Vagina (tissue), 2 donors: ENCODE data around the gene ADGRA3. TPM values are rescaled to one million over a fixed set of nuclear protein-coding genes. Genes with fewer than 3 reads are reported as not detected.

Experiments
- DNase-seq, 2 donors: peaks; one replicate each; pipeline ENCODE4 v3.0.0-alpha.2; 2017; ENCODE audit errors: extremely low spot score in 2 of 2
- H3K27ac ChIP-seq: fragments of 200-600 bp; sonication (generic); one replicate; pipeline ENCODE4 v1.5.1; 2019
- H3K27me3 ChIP-seq: fragments of 200-600 bp; sonication (generic); one replicate; pipeline ENCODE4 v1.5.1; 2019
- H3K36me3 ChIP-seq, 2 donors: fragments of 200-600 bp; sonication (generic); one replicate each; pipeline ENCODE4 v1.5.1; 2017 to 2019
- H3K4me1 ChIP-seq: fragments of 200-600 bp; sonication (generic); one replicate; pipeline ENCODE4 v1.5.1; 2019
- H3K4me3 ChIP-seq, 2 donors: fragments of 200-600 bp; sonication (generic); 1 replicate in 1 of 2; 2 replicates in 1 of 2; pipeline ENCODE4 v1.5.1; 2016 to 2019
- H3K9me3 ChIP-seq: fragments of 200-600 bp; sonication (generic); one replicate; pipeline ENCODE4 v1.5.1; 2019
- POLR2A ChIP-seq, 2 donors: fragments of 450-650 bp; IDR thresholded peaks; one replicate each; pipeline ENCODE4 v1.6.1; 2017; ENCODE audit warnings: antibody characterized with exemption in 2 of 2, mild to moderate bottlenecking in 2 of 2, moderate library complexity in 2 of 2
- POLR2AphosphoS5 ChIP-seq, 2 donors: sonication (generic); formaldehyde crosslinking; IDR thresholded peaks; one replicate each; pipeline ENCODE4 v1.9.0; 2017; ENCODE audit warnings: antibody characterized with exemption in 2 of 2, mild to moderate bottlenecking in 2 of 2, low read depth in 1 of 2; ENCODE audit not compliant: insufficient read depth in 1 of 2
- intact Hi-C: fragments of 100-400 bp; cut with DNase I; formaldehyde crosslinking; loops from one replicate; pipeline ENCODE4 v1.15.1; 2023
- total RNA-seq: library from RNA; depleted of rRNA; stranded (reverse); fragments of >200 nt; gene quantifications from one replicate; pipeline ENCODE4 v1.2.3, GENCODE V29; 2016
- TF ChIP-seq, protein P1 (sequence below), 3 experiments: fragments of 450-650 bp in 2 of 3; fragments of 200-600 bp in 1 of 3; sonication (generic) in 1 of 3; IDR thresholded peaks; one replicate each; pipeline ENCODE4 v1.5.1; 2017 to 2019; ENCODE audit warnings: antibody characterized with exemption in 3 of 3, mild to moderate bottlenecking in 2 of 3, moderate library complexity in 2 of 3

The ADGRA3 gene
- total RNA-seq, 1 donor from 2014 or later = 23.3 TPM

DNA sequence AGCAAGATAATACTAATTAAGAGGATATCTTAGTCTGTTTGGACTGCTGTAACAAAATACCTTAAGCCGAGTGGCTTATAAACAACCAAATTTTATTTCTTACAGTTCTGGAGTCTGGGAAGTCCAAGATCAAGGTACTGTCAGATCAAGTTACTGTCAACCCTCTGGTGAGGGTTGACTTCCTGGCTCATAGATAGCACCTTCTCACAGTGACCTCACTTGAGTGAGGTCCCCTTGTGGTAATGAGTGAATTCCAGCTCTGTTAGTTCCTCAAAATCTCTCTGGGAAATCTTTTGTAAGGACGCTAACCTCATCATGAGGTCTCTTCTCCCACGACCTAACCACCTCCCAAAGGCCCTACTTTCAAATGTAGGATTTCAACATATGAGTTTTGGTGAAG is 36.9 kb upstream of the ADGRA3 start:
- no peak for DNase-seq
- TF ChIP-seq POLR2AphosphoS5 (IDR thresholded peaks at IDR 0.05; ENCODE audit: insufficient read depth in 1 of 2, low read depth in 1 of 2) (no peak), POLR2A (IDR thresholded peaks at IDR 0.05) (no peak)
- TF ChIP-seq, protein P1, sequence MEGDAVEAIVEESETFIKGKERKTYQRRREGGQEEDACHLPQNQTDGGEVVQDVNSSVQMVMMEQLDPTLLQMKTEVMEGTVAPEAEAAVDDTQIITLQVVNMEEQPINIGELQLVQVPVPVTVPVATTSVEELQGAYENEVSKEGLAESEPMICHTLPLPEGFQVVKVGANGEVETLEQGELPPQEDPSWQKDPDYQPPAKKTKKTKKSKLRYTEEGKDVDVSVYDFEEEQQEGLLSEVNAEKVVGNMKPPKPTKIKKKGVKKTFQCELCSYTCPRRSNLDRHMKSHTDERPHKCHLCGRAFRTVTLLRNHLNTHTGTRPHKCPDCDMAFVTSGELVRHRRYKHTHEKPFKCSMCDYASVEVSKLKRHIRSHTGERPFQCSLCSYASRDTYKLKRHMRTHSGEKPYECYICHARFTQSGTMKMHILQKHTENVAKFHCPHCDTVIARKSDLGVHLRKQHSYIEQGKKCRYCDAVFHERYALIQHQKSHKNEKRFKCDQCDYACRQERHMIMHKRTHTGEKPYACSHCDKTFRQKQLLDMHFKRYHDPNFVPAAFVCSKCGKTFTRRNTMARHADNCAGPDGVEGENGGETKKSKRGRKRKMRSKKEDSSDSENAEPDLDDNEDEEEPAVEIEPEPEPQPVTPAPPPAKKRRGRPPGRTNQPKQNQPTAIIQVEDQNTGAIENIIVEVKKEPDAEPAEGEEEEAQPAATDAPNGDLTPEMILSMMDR (IDR thresholded peaks at IDR 0.05) = no peak
- intact Hi-C loops = no loop called here

DNA sequence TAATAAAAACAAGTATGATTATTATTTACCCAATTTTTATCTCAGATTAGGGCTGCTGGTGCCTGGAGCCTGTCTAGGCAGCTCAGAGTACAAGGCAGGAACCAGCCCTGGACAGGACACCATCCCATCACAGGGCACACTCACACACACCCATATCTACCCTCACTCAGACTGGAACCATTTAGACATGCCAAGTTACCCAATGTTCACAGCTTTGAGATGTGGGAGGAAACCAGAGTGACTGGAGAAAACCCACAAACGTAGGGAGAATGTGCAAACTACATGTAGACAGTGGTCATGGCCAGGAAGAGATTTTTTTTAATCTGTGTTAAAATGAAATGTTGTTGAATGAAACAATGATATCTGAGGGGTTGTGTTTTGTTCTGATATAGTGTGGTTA is 35.7 kb upstream of the ADGRA3 start:
- no peak overlapping the region for H3K4me3 ChIP-seq
- H3K4me1 ChIP-seq = no peaks in the 10 kb centered on the region
- H3K9me3 ChIP-seq = no peaks in the 10 kb centered on the region
- intact Hi-C loops = no loop called here
- TF ChIP-seq POLR2AphosphoS5 (IDR thresholded peaks at IDR 0.05; ENCODE audit: insufficient read depth in 1 of 2, low read depth in 1 of 2) = no peak
- no peak for TF ChIP-seq POLR2A (IDR thresholded peaks at IDR 0.05)
- TF ChIP-seq, protein P1 (IDR thresholded peaks at IDR 0.05) = no peak
- H3K36me3 ChIP-seq = no peaks in the 10 kb centered on the region
- H3K27me3 ChIP-seq = no peaks in the 10 kb centered on the region
- no peak overlapping the region for H3K27ac ChIP-seq
- DNase-seq = no peak

More for the DNA sequence above, 36.9 kb upstream of the ADGRA3 start:
- Histone ChIP-seq H3K9me3 (no peaks in the 10 kb centered on the region), H3K27me3 (no peaks in the 10 kb centered on the region), H3K27ac (no peak overlapping the region), H3K4me1 (no peaks in the 10 kb centered on the region), H3K4me3 (no peak overlapping the region), H3K36me3 (no peaks in the 10 kb centered on the region)

DNA sequence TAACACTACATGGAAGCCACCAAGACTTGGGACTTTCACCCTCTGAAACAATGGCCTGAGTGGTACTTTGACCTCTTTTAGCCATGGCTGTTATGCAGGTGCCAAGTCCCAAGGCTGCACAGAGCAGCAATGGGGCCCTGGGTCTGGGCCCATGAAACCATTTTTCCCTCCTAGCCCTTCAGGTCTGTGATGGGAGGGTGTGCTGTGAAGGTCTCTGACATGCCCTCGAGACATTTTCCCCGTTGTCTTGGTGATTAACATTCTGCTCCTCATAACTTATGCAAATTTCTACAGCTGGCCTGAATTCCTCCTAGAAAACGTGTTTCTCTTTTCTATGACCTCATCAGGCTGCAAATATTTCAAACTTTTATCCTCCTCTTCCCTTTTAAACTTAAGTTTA is 30.4 kb upstream of the ADGRA3 start:
- intact Hi-C loops = no loop called here
- Histone ChIP-seq H3K4me1 (no peaks in the 10 kb centered on the region), H3K9me3 (no peaks in the 10 kb centered on the region), H3K4me3 (no peak overlapping the region), H3K36me3 (no peaks in the 10 kb centered on the region), H3K27me3 (no peaks in the 10 kb centered on the region), H3K27ac (no peak overlapping the region)
- TF ChIP-seq POLR2A (IDR thresholded peaks at IDR 0.05) = no peak
- TF ChIP-seq, protein P1 (IDR thresholded peaks at IDR 0.05) = no peak
- TF ChIP-seq POLR2AphosphoS5 (IDR thresholded peaks at IDR 0.05; ENCODE audit: insufficient read depth in 1 of 2, low read depth in 1 of 2) = no peak
- DNase-seq = no peak

DNA sequence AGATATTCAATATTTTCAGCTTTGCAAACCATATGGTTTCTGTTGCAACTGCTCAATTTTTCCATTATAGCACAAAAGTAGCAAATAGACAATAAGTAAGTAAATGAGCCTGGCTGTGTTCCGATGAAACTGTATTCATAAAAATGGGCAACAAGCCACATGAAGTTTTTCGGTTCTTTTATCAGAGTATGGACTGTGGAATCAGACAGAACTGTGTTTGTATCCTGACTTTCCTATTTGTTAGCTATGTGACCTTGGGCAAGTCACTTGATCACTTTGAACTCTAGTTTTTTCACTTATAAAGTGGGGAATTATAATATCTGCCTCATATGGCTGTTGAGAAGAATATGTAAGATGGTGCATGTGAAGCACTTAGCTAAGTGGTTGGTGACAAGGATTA is 23.4 kb upstream of the ADGRA3 start:
- intact Hi-C loops = no loop called here

DNA sequence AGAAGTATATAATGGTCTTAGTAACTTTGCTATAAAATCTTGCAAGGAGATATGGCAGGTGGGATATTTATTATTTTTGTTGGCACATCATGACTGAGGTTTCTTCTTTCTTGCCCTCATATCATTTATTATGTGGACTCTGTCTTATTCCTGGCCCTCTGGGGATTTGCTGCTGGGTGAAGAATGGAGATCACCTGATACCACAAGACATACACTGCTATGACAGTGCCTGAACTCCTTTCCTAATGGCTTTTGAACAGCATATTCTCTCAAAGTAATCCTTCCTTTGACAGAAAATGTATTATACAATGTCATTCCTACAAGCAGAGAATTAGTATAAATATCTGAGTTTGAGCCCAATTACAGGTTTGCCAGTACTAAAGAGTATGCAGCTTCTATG is 22.0 kb upstream of the ADGRA3 start:
- intact Hi-C loops = no loop called here
- H3K4me1 ChIP-seq = no peaks in the 10 kb centered on the region
- no peak for DNase-seq
- H3K36me3 ChIP-seq = no peaks in the 10 kb centered on the region
- no peak overlapping the region for H3K27ac ChIP-seq
- no peak overlapping the region for H3K4me3 ChIP-seq
- TF ChIP-seq POLR2AphosphoS5 (IDR thresholded peaks at IDR 0.05; ENCODE audit: insufficient read depth in 1 of 2, low read depth in 1 of 2) (no peak), POLR2A (IDR thresholded peaks at IDR 0.05) (no peak)
- TF ChIP-seq, protein P1 (IDR thresholded peaks at IDR 0.05) = no peak
- H3K27me3 ChIP-seq = no peaks in the 10 kb centered on the region
- H3K9me3 ChIP-seq = peaks cover 7% of the 10 kb centered on the region

More for the DNA sequence above, 23.4 kb upstream of the ADGRA3 start:
- no peak overlapping the region for H3K27ac ChIP-seq
- H3K4me1 ChIP-seq = no peaks in the 10 kb centered on the region
- no peaks in the 10 kb centered on the region for H3K27me3 ChIP-seq
- peaks cover 4% of the 10 kb centered on the region for H3K9me3 ChIP-seq
- no peaks in the 10 kb centered on the region for H3K36me3 ChIP-seq
- no peak overlapping the region for H3K4me3 ChIP-seq
- TF ChIP-seq POLR2AphosphoS5 (IDR thresholded peaks at IDR 0.05; ENCODE audit: insufficient read depth in 1 of 2, low read depth in 1 of 2) (no peak), POLR2A (IDR thresholded peaks at IDR 0.05) (no peak)
- TF ChIP-seq, protein P1 (IDR thresholded peaks at IDR 0.05) = no peak
- DNase-seq = no peak
